Stimulated activated CD8-positive, alpha-beta memory T cell treated with anti-CD3 and anti-CD28 coated beads, Interleukin-12 subunit alpha, Interleukin-12 subunit beta, amount 100 ng/mL, for 24 hours (primary cell): ENCODE measurements around the gene FKBP8.
"Not testable (repeated sequence)": the region's sequence is repeated elsewhere in the genome, so short reads cannot be mapped to it uniquely, and the experiment has no call there.

Experiments used
- DNase-seq: peaks from one replicate; pipeline ENCODE4 v3.0.0-alpha.2; 2020; ENCODE audit errors: extremely low read depth

FKBP8 gene

DNA sequence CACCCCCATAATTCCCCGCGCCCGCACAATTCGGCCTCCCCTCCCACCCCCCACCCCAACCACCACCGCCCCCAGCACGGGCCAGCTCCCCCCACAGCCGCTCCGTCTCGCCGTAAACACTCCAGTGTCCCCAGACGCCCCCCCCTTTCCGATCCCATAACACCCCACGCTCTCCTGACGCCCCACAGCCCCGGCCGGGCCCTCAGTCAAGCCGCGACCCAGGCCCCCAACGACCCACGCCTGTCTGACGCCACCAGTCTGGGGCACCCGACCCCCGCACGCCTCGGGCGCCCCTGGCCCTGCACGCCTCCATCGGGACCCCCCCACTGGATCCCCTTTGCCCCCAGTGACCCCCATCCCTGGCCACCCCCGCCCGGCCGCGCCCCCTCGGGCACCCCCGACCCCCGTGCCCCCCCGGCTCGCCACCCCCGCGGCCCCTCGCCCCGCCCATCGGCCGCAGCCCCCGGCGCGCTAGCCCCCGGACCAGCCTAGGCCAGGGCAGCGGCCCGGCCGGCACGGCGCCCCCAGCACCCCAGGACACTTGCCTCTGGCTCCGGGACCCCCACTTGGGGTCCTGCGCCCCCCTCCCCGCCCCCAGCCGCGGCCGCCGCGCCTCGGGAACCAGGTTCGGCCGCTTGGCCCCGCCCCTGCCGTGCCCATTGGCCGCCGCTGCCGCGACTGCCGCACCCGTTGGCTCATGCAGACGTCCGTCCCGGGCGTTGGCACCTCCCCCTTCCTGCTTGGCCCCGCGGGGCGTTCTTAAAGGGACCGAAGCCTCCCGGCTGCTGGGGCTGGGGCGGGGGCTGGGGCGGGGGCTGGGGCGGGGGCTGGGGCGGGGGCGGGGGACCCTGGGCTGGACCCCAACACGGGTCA, at the start of gene FKBP8:
TSS of gene FKBP8 (minus strand) at position 633 of the 873 bp plus-strand sequence. CDS start 1,603 bp downstream, outside the sequence.
- DNase-seq = peak; percentile 83

DNA sequence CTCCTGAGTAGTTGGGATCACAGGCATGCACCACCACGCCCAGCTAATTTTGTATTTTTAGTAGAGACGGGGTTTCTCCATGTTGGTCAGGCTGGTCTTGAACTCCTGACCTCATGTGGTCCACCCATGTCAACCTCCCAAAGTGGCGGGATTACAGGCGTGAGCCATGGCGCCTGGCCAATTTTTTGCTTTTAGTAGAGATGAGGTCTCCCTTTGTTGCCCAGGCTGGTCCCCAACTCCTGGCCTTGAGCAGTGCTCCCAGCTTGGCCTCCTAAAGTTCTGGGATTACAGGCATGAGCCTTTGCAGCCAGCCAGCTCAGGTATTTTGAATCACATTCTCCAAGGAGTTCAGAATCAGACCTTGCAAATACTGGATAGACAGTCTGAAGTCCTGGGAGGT, 49.4 kb upstream of the FKBP8 start:
- DNase-seq = not testable (repeated sequence)

- no peak for DNase-seq
Measured at GRCh38 chr19:18591735-18592385, 48.5 kb upstream of the FKBP8 start.

GRCh38 chr19:18590273-18591272, 47.2 kb upstream of the FKBP8 start:
- no peak for DNase-seq

DNA sequence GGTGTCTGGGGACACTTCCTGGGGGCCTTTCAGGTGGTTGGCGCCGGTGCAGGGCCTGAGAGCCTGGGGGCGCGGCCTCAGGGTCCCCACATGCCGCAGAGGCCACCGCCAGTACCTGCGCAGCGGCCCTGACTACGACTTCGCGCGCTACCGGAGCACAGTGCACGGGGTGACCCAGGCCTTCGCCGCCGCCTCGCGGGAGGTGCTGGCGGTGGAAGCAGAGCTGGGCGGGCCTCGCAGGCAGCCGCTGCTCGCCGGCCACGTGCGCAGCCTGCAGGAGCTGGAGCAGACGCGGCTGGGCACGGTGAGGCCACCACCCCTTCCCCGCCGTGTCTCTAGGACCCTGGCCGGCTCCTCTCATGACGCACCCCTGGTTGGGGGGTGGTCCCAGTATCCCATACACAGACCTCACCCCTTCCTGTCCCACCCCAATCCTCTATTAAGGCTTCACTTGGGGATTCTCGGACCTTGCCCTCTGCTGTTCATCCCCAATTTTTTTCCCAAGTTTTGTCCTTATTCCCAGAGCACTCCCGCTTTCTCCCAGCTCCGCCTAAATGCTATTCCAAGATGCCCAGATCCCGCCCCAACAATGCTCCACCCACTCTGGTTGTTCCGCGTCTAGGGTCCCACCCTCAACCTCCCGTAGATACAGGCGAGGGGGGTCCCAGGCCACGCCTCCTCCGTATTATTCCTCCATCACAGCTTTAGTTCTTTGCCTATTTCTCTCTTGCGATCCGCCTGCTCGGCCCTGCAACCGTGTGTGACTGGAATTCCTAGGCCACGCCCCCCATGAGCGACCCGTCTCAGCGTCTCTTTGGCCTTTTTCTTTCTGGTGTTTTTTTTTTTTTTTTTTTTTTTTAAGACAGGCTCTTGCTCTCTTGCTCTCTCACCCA, 46.3 kb upstream of the FKBP8 start:
- no peak for DNase-seq

GRCh38 chr19:18588611-18589379, 45.4 kb upstream of the FKBP8 start, which contains the start of gene REX1BD:
Gene REX1BD, plus strand, starts transcription at chr19:18588798. Its CDS starts 4 bp downstream, at chr19:18588802.
- DNase-seq = peak; percentile 77

GRCh38 chr19:18587962-18588610, 44.7 kb upstream of the FKBP8 start:
- DNase-seq = no peak

GRCh38 chr19:18587561-18587960, 44.2 kb upstream of the FKBP8 start:
- no peak for DNase-seq

- DNase-seq = no peak
Measured at GRCh38 chr19:18586306-18586705, 42.9 kb upstream of the FKBP8 start.

- no peak for DNase-seq
Measured at GRCh38 chr19:18580311-18580710, 36.9 kb upstream of the FKBP8 start.

DNA sequence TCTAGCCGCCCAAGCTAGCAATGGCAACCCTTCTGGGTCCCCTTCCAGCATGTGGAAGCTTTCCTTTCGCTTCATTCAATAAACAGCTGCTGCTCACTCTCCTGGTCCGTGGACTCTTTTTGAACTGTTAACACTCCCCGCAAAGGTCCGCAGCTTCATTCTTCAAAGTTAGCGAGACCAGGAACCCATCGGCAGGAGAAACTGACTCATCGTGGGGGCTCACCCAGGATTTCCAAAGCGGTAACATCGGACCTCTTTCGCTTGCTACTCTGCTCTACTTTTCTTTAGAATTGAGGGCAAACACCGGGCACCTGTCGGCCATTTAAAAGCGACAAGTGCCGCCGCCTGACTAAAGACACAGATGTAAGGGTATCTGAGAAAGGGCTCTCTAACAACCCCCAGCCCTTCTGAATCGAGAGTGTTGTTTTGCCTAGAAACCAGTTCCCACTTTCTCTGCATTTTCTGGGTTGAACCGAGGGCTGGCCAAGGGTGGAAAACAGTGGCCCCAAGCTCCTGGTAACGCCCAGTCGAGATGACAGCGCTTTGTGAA, 34.1 kb upstream of the FKBP8 start:
- no peak for DNase-seq

- DNase-seq = no peak
Measured at GRCh38 chr19:18576383-18576782, 33.0 kb upstream of the FKBP8 start.

GRCh38 chr19:18574691-18575291, 31.4 kb upstream of the FKBP8 start:
- no peak for DNase-seq

GRCh38 chr19:18571564-18572344, 28.4 kb upstream of the FKBP8 start, which contains the start of gene UBA52:
Gene UBA52, plus strand, starts transcription at chr19:18571857. Its CDS starts 1,444 bp downstream, at chr19:18573301.
- DNase-seq = peak; percentile 97

DNA sequence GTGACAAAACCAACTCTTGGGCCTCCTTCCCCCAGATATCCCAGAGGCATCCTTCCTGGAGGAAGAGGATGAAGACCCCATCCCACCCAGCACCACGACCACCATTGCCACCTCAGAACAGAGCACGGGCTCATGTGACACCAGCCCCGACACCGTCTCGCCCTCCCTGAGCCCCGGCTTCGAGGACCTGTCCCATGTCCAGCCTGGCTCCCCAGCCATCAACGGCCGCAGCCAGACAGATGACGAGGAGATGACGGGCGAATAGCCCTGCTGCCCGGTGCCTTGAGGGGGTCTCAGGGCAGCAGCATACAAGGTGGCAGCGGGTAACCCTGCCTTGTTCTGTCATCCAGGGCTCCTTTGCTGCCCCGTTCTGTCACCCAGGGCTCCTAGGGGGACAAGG, 25.0 kb upstream of the FKBP8 start:
- no peak for DNase-seq

DNA sequence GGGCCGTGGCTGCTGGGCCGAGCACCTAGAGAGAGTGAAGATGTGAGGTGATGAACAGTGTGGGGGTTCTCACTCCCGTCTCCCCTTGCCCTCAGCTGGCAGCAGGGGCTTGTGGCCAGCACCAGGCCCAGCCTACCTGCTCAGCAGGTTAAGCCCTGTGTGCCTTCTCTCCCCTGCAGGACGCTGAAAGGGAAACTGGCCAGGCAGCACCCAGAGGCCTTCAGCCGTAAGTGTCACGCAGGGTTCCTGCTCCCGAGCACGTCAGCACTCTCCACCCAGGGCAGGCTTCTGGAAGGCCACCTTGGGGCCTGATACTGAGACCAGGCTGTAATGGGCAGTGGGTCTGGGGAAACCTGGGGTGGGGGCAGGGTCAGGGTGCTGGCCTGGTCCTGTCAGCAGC, 23.6 kb upstream of the FKBP8 start:
- no peak for DNase-seq

DNA sequence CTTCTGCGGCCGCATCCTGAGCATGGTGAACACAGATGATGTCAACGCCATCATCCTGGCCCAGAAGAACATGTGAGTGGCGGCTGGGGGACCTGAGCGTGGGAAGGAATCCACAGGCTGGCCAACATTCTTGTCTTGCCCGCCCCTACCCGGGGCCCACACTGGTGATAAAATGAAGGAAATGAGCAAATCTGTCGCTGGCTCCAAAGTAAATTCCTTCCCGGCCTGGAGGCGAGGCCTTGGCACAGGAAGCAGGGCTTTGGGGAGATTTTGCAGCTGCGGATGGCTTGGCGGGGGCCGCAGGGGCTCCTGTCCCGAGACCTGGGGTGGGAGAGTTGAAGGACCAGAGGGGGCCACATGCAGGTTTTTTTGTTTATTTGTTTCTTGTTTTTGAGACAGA, 18.7 kb upstream of the FKBP8 start:
- DNase-seq = no peak

DNA sequence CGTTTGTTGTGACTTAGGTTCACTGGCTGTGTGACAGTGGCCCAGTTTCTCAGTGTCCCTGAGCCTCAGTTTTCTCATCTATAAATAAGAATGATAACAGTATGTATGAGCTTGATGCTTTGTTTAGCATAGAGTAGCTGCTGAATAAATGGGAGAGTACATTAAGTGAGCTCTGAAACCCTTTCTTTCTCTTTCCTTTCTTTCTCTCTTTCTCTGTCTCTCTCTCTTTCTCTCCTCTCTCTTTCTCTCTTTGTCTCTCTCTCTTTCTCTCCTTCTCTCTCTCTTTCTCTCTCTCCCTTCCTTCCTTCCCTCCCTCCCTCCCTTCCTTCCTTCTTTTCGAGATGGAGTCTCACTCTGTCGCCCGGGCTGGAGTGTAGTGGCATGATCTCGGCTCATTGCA, 16.3 kb upstream of the FKBP8 start:
- DNase-seq = no peak
